Subcutaneous adipose tissue (tissue), 4 donors: Measurements from ENCODE around the gene DNAH9. TPM values are rescaled to one million over a fixed set of nuclear protein-coding genes. Genes with fewer than 3 reads are reported as not detected.

Experiments used
- total RNA-seq, 4 donors: library from RNA; depleted of rRNA; stranded (reverse); fragments of >200 nt; gene quantifications; one replicate each; pipeline ENCODE4 v1.1.0, GENCODE V29; 2016
- TF ChIP-seq, protein P1 (sequence below): fragments of 450-650 bp; IDR thresholded peaks from one replicate; pipeline ENCODE4 v1.5.1; 2016; ENCODE audit warnings: low read depth, mild to moderate bottlenecking, control low read depth, antibody characterized with exemption, moderate library complexity

The DNAH9 gene
- total RNA-seq, 4 donors from 2014 or later = 1.5 to 8.9 (median 4.1) TPM

DNA sequence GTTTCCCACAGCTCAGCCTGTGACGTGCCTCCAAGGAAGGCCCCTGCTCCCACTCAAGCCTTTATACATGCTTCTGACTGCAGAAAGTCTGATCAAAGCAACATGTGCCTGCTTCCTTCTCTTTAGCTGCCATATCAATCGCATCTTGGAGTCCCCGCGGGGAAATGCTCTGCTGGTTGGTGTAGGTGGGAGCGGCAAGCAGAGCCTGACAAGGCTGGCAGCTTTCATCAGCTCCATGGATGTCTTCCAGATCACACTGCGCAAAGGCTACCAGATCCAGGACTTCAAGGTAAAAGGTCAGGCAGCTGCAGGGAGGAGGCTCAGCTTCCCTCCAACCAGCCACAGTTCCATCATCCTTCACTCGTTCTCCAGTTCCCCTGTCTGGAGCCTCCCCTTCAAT is 209.3 kb downstream of the DNAH9 start:
- TF ChIP-seq, protein P1, sequence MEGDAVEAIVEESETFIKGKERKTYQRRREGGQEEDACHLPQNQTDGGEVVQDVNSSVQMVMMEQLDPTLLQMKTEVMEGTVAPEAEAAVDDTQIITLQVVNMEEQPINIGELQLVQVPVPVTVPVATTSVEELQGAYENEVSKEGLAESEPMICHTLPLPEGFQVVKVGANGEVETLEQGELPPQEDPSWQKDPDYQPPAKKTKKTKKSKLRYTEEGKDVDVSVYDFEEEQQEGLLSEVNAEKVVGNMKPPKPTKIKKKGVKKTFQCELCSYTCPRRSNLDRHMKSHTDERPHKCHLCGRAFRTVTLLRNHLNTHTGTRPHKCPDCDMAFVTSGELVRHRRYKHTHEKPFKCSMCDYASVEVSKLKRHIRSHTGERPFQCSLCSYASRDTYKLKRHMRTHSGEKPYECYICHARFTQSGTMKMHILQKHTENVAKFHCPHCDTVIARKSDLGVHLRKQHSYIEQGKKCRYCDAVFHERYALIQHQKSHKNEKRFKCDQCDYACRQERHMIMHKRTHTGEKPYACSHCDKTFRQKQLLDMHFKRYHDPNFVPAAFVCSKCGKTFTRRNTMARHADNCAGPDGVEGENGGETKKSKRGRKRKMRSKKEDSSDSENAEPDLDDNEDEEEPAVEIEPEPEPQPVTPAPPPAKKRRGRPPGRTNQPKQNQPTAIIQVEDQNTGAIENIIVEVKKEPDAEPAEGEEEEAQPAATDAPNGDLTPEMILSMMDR = no peak

DNA sequence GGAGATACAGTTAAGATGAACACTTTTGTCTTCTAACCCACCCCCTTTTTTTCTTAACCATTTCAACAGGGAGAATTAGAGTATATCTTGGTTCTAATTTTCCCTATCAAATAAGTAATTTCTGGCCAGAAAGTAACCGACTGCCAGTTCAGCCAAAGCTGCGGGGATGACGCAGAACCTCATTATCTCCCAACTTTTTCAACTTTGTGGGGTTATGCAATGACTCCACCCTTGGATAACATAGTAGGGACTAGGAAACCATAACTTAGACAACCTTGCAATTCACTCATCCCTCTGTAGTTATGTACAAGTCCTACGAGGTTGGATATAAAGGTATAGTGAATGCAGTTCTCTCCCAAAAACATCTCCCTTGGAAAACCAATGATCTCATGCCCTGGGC is 215.0 kb downstream of the DNAH9 start:
- TF ChIP-seq, protein P1 = no peak

DNA sequence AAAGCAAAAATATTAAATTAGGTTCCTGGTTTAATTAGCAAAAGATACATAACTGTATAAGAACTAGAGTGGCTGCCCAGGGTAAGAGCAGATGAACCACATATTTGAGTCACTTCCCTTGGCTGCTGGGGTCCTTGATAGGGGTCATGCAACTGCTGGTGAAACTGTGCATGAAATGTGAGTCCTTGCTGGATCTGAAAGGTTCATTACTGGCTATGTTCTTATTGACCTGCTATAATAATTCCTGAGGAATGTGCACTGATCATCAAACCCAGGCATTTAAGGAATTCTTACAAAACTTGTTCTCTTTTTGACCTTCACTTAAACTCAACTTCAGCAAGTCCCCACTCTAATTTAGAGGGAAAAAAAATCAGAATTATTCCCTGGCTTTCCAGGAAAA is 215.6 kb downstream of the DNAH9 start:
- TF ChIP-seq, protein P1 = no peak

DNA sequence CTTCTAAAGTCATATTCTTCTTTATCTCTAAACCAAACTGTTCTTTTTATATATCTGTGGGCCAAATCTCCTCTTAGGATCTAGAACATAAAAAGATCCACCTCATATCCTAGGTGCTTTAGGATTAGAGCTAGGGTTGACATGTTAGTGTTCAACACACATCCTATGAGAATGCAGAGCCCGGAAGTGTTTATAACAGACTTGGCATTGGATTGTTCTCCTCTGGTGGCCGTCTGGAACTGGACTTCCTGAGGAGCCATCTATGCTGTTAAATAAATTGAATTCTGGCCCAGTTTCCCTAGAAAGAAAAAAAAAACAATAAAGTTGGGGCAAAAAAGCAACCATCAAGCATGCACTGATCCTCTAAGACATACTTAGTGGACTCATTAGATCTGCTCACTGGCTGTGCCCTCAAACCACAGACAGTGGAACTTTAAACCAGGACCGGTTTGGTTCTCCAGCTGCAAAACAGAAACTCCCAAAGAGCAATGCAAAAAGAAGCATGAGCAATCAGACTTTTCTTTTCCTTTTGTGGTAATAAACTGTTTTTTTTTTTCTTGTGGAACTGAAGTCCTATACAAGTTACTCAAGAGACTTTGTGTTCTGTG is 216.5 kb downstream of the DNAH9 start:
- TF ChIP-seq, protein P1 = no peak

DNA sequence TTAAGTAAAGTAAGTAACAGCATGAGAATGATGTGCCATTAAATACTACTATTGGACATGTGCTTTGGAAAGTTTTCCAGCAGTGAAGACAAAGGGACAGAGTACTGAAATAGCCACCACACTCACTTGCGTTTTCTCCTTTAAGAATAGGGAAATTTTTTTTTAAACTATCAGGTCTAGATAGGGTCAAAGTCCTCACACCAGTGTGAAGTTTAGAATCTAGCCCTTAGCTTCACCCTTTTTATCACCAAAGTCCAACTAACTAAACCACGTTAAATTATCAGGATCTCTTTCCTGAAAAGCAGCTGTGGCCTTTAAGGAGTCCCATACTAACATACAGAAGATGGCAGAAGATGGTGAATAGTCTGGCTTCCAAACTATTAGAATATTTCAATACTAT is 218.1 kb downstream of the DNAH9 start:
- TF ChIP-seq, protein P1 = no peak

DNA sequence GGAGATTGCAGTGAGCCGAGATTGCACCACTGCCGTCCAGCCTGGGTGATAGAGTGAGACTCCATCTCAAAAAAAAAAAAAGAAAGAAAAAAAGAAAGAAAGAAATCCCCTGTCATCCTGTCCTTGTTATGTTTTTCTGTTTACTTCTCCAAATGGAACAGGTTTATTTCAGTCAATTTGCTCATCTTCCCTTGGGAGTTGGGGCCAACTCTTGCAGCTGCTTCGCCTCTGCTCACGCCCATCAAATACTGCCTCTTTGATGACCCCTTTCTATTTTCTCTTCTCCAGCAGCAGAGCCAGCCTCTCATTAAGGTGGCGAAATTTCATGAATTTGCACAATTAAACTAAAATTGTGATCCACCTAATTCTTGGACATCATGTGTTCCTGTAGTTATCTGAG is 225.6 kb downstream of the DNAH9 start:
- TF ChIP-seq, protein P1 = no peak

DNA sequence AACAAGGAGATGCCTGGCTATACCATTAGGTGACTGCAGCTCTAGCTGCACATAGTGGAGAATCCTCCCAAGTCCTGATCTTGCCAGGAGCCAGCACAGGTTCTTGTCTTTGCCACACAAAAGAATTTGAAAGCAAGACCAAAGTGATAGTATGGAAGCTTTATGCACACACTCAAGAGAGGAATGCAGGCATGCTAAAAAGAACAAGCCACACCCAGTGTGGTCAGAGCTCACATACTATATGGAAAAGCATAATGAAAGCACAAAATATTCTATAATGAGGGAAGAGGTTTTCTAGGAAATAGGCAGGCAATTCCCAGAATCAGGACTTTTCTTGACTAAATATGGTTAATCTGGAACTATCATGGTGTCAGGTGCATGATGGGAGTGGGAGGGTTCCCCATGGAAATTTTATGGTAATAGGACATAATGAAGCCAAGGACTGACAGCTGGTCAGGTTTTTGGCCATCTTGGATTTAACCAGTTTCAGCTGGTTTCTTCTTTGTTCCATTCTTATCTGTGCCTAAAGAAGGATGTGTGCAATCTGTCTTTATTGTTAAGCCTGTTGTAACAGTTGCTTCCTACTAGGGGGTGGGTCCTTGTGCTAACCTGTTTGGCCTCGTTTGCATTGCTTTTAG is 227.4 kb downstream of the DNAH9 start:
- TF ChIP-seq, protein P1 = no peak
